GM12878 (cell line): ENCODE measurements around the gene KIRREL3. TPM values are rescaled to one million over a fixed set of nuclear protein-coding genes. Genes with fewer than 3 reads are reported as not detected.

Experiments
- ATAC-seq: fragments of 200-7000 bp; cut with Tn5 transposase; 3 replicates; pipeline ENCODE4 v1.9.1; 2020; ENCODE audit warnings: mild to moderate bottlenecking, moderate library complexity
- BruUV-seq: library from RNA; stranded (reverse); fragments of 400-500 nt; replicated peaks from 2 replicates; lab custom pipeline; 2021; lab: Mats Ljungman, UMichigan
- CTCF ChIA-PET: fragments of 300-600 bp; sonication (Branson Sonifier 250); formaldehyde crosslinking; extraction: SDS; loops from one replicate; lab custom pipeline; 2021; ENCODE audit warnings: inconsistent platforms; lab: Yijun Ruan, JAX
- POLR2A ChIA-PET: fragments of 350-600 bp; formaldehyde crosslinking; extraction: SDS; loops from one replicate; lab custom pipeline; 2021; ENCODE audit warnings: inconsistent platforms; lab: Charles Lee
- RAD21 ChIA-PET: fragments of 300-600 bp; sonication (Branson Sonifier 250); formaldehyde crosslinking; loops from one replicate; lab custom pipeline; 2023; ENCODE audit warnings: antibody characterized with exemption; ENCODE audit not compliant: unreplicated experiment; lab: Charles Lee
- SMC1A ChIA-PET: fragments of 300-600 bp; sonication (Branson Sonifier 250); formaldehyde crosslinking; loops from one replicate; lab custom pipeline; 2023; ENCODE audit not compliant: unreplicated experiment, uncharacterized antibody; lab: Charles Lee
- DNase-seq: peaks from one replicate; pipeline ENCODE4 v3.0.0-alpha.2; 2011; ENCODE audit warnings: low read depth, low spot score
- FAIRE-seq: peaks from 3 replicates; lab custom pipeline; 2011; peaks lifted over from hg19 to GRCh38; lab: Jason Lieb, UNC
- H2AFZ ChIP-seq: 2 replicates; pipeline ENCODE4 v1.6.0; 2011; ENCODE audit warnings: low read depth, low read length, control low read depth; ENCODE audit not compliant: control insufficient read depth
- H3K27ac ChIP-seq: 2 replicates; pipeline ENCODE4 v1.5.1; 2011; ENCODE audit warnings: control low read depth; ENCODE audit not compliant: control insufficient read depth, insufficient read depth
- H3K27me3 ChIP-seq, 2 experiments: replicated peaks in 1 of 2; 2 replicates each; pipeline versions ENCODE4 v1.6.0 to v1.6.1; 2011; ENCODE audit warnings: low read length in 1 of 2; ENCODE audit not compliant: control insufficient read depth in 2 of 2, insufficient read depth in 2 of 2
- H3K36me3 ChIP-seq, 2 experiments: 2 replicates each; pipeline ENCODE4 v1.5.1; 2011; ENCODE audit warnings: low read length in 1 of 2; ENCODE audit not compliant: control insufficient read depth in 2 of 2, insufficient read depth in 2 of 2
- H3K4me1 ChIP-seq: 2 replicates; pipeline ENCODE4 v1.6.1; 2011; ENCODE audit warnings: mild to moderate bottlenecking, low read length, moderate library complexity, mixed read lengths; ENCODE audit not compliant: control insufficient read depth, insufficient read depth
- H3K4me2 ChIP-seq: 2 replicates; pipeline ENCODE4 v1.6.0; 2011; ENCODE audit warnings: control low read depth; ENCODE audit not compliant: control insufficient read depth, insufficient read depth
- H3K4me3 ChIP-seq: fragments of 200-600 bp; sonication (generic); 2 replicates; pipeline ENCODE4 v1.5.1; 2016
- H3K79me2 ChIP-seq: 2 replicates; pipeline ENCODE4 v1.6.0; 2011; ENCODE audit warnings: low read length; ENCODE audit not compliant: control insufficient read depth, insufficient read depth
- H3K9ac ChIP-seq: 2 replicates; pipeline ENCODE4 v1.8.0; 2011; ENCODE audit warnings: low read length, control low read depth, mixed read lengths; ENCODE audit not compliant: control insufficient read depth, insufficient read depth
- H3K9me3 ChIP-seq: replicated peaks from 3 replicates; pipeline ENCODE4 v1.5.1; 2011; ENCODE audit warnings: mild to moderate bottlenecking, low read length; ENCODE audit not compliant: control insufficient read depth, insufficient read depth
- H4K20me1 ChIP-seq: 2 replicates; pipeline ENCODE4 v1.6.0; 2011; ENCODE audit not compliant: control insufficient read depth, insufficient read depth
- CBX3 ChIP-seq: fragments of 200-600 bp; sonication (generic); IDR thresholded peaks from 2 replicates; pipeline ENCODE4 v1.6.1; 2016; ENCODE audit warnings: low read depth, borderline replicate concordance
- CHD2 ChIP-seq: IDR thresholded peaks from 2 replicates; pipeline ENCODE4 v1.6.1; 2011; ENCODE audit warnings: low read depth, low read length, improper control_type of control experiment, borderline replicate concordance
- CREB1 ChIP-seq: IDR thresholded peaks from 2 replicates; pipeline ENCODE4 v1.6.1; 2012; ENCODE audit warnings: low read depth, mild to moderate bottlenecking, inconsistent platforms
- CUX1 ChIP-seq: IDR thresholded peaks from 2 replicates; pipeline ENCODE4 v1.6.1; 2012; ENCODE audit warnings: improper control_type of control experiment, low read depth, low read length; ENCODE audit not compliant: insufficient replicate concordance
- ELK1 ChIP-seq: IDR thresholded peaks from 2 replicates; pipeline ENCODE4 v1.6.1; 2012; ENCODE audit warnings: low read depth, low read length, improper control_type of control experiment
- IRF4 ChIP-seq: IDR thresholded peaks from 2 replicates; pipeline ENCODE4 v1.6.1; 2011; ENCODE audit warnings: low read depth, low read length
- MTA3 ChIP-seq: IDR thresholded peaks from 2 replicates; pipeline ENCODE4 v1.6.1; 2012; ENCODE audit warnings: low read length, inconsistent platforms, borderline replicate concordance
- NR2F1 ChIP-seq: fragments of 450-650 bp; conservative IDR thresholded peaks from 2 replicates; pipeline ENCODE4 v1.6.1; 2017; ENCODE audit warnings: mild to moderate bottlenecking
- PAX8 ChIP-seq: fragments of 450-650 bp; IDR thresholded peaks from 2 replicates; pipeline ENCODE4 v1.6.1; 2017; ENCODE audit warnings: mild to moderate bottlenecking, moderate library complexity
- PBX3 ChIP-seq: IDR thresholded peaks from 2 replicates; pipeline ENCODE4 v1.6.1; 2011; ENCODE audit warnings: mild to moderate bottlenecking, low read depth, low read length, moderate library complexity; ENCODE audit not compliant: insufficient replicate concordance
- POLR2AphosphoS2 ChIP-seq: IDR thresholded peaks from 2 replicates; pipeline ENCODE4 v1.6.1; 2011; ENCODE audit warnings: low read depth, mild to moderate bottlenecking, low read length, improper control_type of control experiment, moderate library complexity
- SMARCA5 ChIP-seq: fragments of 450-650 bp; IDR thresholded peaks from 2 replicates; pipeline ENCODE4 v1.6.1; 2017; ENCODE audit warnings: mild to moderate bottlenecking
- SREBF2 ChIP-seq: IDR thresholded peaks from 2 replicates; pipeline ENCODE4 v1.6.1; 2012; ENCODE audit warnings: mild to moderate bottlenecking, low read length
- STAT3 ChIP-seq: IDR thresholded peaks from 2 replicates; pipeline ENCODE4 v1.6.1; 2011; ENCODE audit warnings: low read depth, low read length, improper control_type of control experiment
- ZNF217 ChIP-seq: fragments of 450-650 bp; IDR thresholded peaks from 2 replicates; pipeline ENCODE4 v1.6.1; 2017; ENCODE audit warnings: antibody characterized with exemption, mild to moderate bottlenecking
- ZNF622 ChIP-seq: fragments of 450-650 bp; IDR thresholded peaks from 2 replicates; pipeline ENCODE4 v1.6.1; 2017; ENCODE audit warnings: mild to moderate bottlenecking, inconsistent platforms
- ZSCAN29 ChIP-seq: fragments of 450-650 bp; IDR thresholded peaks from 2 replicates; pipeline ENCODE4 v1.6.1; 2017; ENCODE audit warnings: mild to moderate bottlenecking, moderate library complexity
- WGBS: methylation state at CpG from one replicate; pipeline ENCODE4 v1.1.6; 2016; ENCODE audit warnings: low lambda C conversion rate; ENCODE audit not compliant: insufficient replicate concordance, insufficient coverage; ENCODE audit errors: missing lambda C conversion rate; 5-methylcytosine and 5-hydroxymethylcytosine counted together
- in situ Hi-C: fragments of 300-500 bp; cut with MboI; formaldehyde crosslinking; loops from 9 replicates; pipeline ENCODE4 v1.14.3; 2018; ENCODE audit warnings: mixed read lengths
- intact Hi-C: fragments of 100-400 bp; cut with micrococcal nuclease; formaldehyde crosslinking; loops from one replicate; pipeline ENCODE4 v1.14.2; 2022; ENCODE audit not compliant: unreplicated experiment
- polyA plus RNA-seq, 11 experiments: library from polyadenylated mRNA; depleted of rRNA in 4 of 11; unstranded in 6 of 11; stranded (reverse) in 5 of 11; fragments of >200 nt; fragmentation: Nextera tagmentation in 4 of 11; fragmentation: Illumina TruSeq in 1 of 11; extraction: Ambion mirVana in 4 of 11; extraction: Trizol in 1 of 11; gene quantifications; 1 replicate in 1 of 11; 2 replicates in 10 of 11; pipeline versions ENCODE4 v1.2.1 to v1.2.3, GENCODE V29; 2011 to 2016; ENCODE audit warnings: inconsistent platforms in 2 of 11, missing spikeins in 2 of 11, low read depth in 1 of 11
- total RNA-seq, 4 experiments: library from RNA; depleted of rRNA in 3 of 4; stranded (reverse); fragments of >200 nt in 3 of 4; fragmentation: Illumina TruSeq in 1 of 4; extraction: Trizol in 1 of 4; gene quantifications; 2 replicates each; pipeline versions ENCODE4 v1.2.1 to v1.2.3, GENCODE V29; 2013 to 2021

KIRREL3 gene
- total and polyA plus RNA-seq, 10 of the 15 experiments (the other 5 are each of a cell fraction or from before 2014, with no cell fraction given), result under 0.01 TPM; not detected in 9

- TF ChIP-seq CUX1, result no peak
- TF ChIP-seq POLR2AphosphoS2, result no peak
- no peak for TF ChIP-seq NR2F1
- TF ChIP-seq ZSCAN29, result no peak
Observed at GRCh38 chr11:126424471-126425039, 576.0 kb downstream of the KIRREL3 start (continued).

GRCh38 chr11:126423743-126424142 is 576.8 kb downstream of the KIRREL3 start:
- H4K20me1 ChIP-seq, result no peaks in the 10 kb centered on the region
- H3K27ac ChIP-seq, result no peak overlapping the region
- ATAC-seq (no peak), DNase-seq (no peak), FAIRE-seq (no peak)
- H3K4me2 ChIP-seq, result no peak overlapping the region
- WGBS, result 59% methylated on average over 10 of the region's 11 CpGs
- CTCF ChIA-PET, result no interaction called here
- H2AFZ ChIP-seq, result no peak overlapping the region
- peaks cover 22% of the 10 kb centered on the region for H3K4me1 ChIP-seq
- H3K36me3 ChIP-seq, result no peaks in the 10 kb centered on the region
- SMC1A ChIA-PET, result no interaction called here
- H3K4me3 ChIP-seq, result no peak overlapping the region
- no peaks in the 10 kb centered on the region; the same call in 2 of the 3 replicates for H3K9me3 ChIP-seq
- RAD21 ChIA-PET, result interaction anchor here (0.7 to 1.6 kb wide), 3 partner anchors 10 to 118 kb away, joined by 3 to 4 read pairs (median 3); no protein-coding TSS in a partner anchor
- no peaks in the 10 kb centered on the region for H3K79me2 ChIP-seq
- in situ Hi-C loops, result no loop called here
- POLR2A ChIA-PET, result no interaction called here
- no peaks in the 10 kb centered on the region for H3K27me3 ChIP-seq
- no TSS peak for BruUV-seq
- H3K9ac ChIP-seq, result no peak overlapping the region
- intact Hi-C loops, result no loop called here
- TF ChIP-seq ZNF622 (no peak), CHD2 (no peak), PBX3 (no peak), ELK1 (no peak), PAX8 (no peak), SMARCA5 (no peak), IRF4 (no peak), CREB1 (no peak), ZNF217 (no peak), SREBF2 (no peak), MTA3 (no peak), STAT3 (no peak), CBX3 (no peak)
